ENCODE measurements around the gene GTF2F1. TPM values are rescaled to one million over a fixed set of nuclear protein-coding genes. Genes with fewer than 3 reads are reported as not detected.

The GTF2F1 gene
- total RNA-seq, 1 donor from 2014 or later, result 67.9 TPM

- peaks cover 25 to 33% of the 10 kb centered on the region in 2 donors for H3K36me3 ChIP-seq
- no peak overlapping the region for H3K27ac ChIP-seq
- no peaks in the 10 kb centered on the region for H3K27me3 ChIP-seq
- H3K4me1 ChIP-seq, result peaks cover 3 to 11% of the 10 kb centered on the region in 2 donors
- DNase-seq (ENCODE audit: low spot score in 2 of 2), result no peak
- no peak for TF ChIP-seq CTCF (IDR thresholded peaks at IDR 0.05)
- H3K4me3 ChIP-seq, result no peak overlapping the region
- intact Hi-C loops (cut with DNase I), result no loop called here
- no peaks in the 10 kb centered on the region for H3K9me3 ChIP-seq
Observed at GRCh38 chr19:6376512-6377190, 16.3 kb downstream of the GTF2F1 start.

- DNase-seq (ENCODE audit: low spot score in 2 of 2), result no peak
- H3K27ac ChIP-seq, result no peak within 1 kb of the TSS
- peaks cover 3 to 11% of the 10 kb centered on the region in 2 donors for H3K4me1 ChIP-seq
Observed at GRCh38 chr19:6375411-6376010, 17.5 kb downstream of the GTF2F1 start, which contains the start of gene PSPN. Gene PSPN, minus strand, starts transcription at chr19:6375933. Its CDS starts 84 bp downstream, at chr19:6375849.

GRCh38 chr19:6374711-6375410, 18.1 kb downstream of the GTF2F1 start:
- Histone ChIP-seq H3K4me1 (peaks cover 3 to 11% of the 10 kb centered on the region in 2 donors), H3K27ac (no peak overlapping the region), H3K4me3 (no peak overlapping the region), H3K36me3 (peaks cover 7 to 15% of the 10 kb centered on the region in 2 donors), H3K9me3 (no peaks in the 10 kb centered on the region), H3K27me3 (no peaks in the 10 kb centered on the region)
- DNase-seq (ENCODE audit: low spot score in 2 of 2), result no peak
- no peak for TF ChIP-seq CTCF (IDR thresholded peaks at IDR 0.05)
- intact Hi-C loops (cut with DNase I), result loop anchor here (5.0 kb wide), 4 partner anchors 178 to 1552 kb away; partner anchors contain the start of genes CTXN1, NDUFA11, PEX11G and VMAC

More at GRCh38 chr19:6375411-6376010, 17.5 kb downstream of the GTF2F1 start, which contains the start of gene PSPN:
- Histone ChIP-seq H3K4me3 (no peak within 1 kb of the TSS), H3K27me3 (no peaks in the 10 kb centered on the region), H3K36me3 (peaks cover 14 to 22% of the 10 kb centered on the region in 2 donors), H3K9me3 (no peaks in the 10 kb centered on the region)
- no peak for TF ChIP-seq CTCF (IDR thresholded peaks at IDR 0.05)
- intact Hi-C loops (cut with DNase I), result no loop called here

- intact Hi-C loops (cut with DNase I), result loop anchor here (5.0 kb wide), 4 partner anchors 177 to 1553 kb away; partner anchors contain the start of genes CTXN1, NDUFA11, PEX11G and VMAC
- DNase-seq (ENCODE audit: low spot score in 2 of 2), result no peak
- H3K27me3 ChIP-seq, result no peaks in the 10 kb centered on the region
Observed at GRCh38 chr19:6374161-6374709, 18.7 kb downstream of the GTF2F1 start.

More at GRCh38 chr19:6374161-6374709, 18.7 kb downstream of the GTF2F1 start:
- peaks cover 3 to 11% of the 10 kb centered on the region in 2 donors for H3K4me1 ChIP-seq
- peak overlapping the region in 1 of 2 donors; percentile 75 for H3K4me3 ChIP-seq
- peaks cover 1 to 9% of the 10 kb centered on the region in 2 donors for H3K36me3 ChIP-seq
- TF ChIP-seq CTCF (IDR thresholded peaks at IDR 0.05), result no peak
- H3K27ac ChIP-seq, result peak overlapping the region; percentile 93 to 99
- H3K9me3 ChIP-seq, result no peaks in the 10 kb centered on the region
